NCI-H1436 treated with DMSO at 0.1 percent for 48 hours (cell line): Measurements from ENCODE around the gene GLS.
"Not testable (repeated sequence)": the region's sequence is repeated elsewhere in the genome, so short reads cannot be mapped to it uniquely, and the experiment has no call there.

ENCODE experiments used
- DNase-seq: peaks from one replicate; lab custom pipeline; 2025; lab: John Stamatoyannopoulos, UW

GLS gene

DNA sequence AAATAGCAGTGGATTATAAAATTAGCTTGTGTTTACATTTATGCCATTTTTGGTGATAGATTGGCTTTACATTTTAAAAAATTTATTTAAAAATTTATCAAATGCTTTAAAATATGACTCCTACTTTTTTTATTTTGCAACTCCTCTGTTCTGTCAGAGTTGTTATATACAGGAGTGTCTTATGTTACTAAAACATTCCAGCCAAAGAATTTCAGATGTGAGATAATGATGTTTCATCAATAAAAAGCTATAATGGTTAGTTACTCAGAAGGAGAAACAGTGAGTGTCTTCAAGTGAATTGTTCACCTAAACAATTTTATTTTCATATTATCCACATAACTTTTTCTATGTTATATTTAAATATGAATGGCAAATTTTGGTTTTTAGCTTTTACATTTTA, 52.7 kb downstream of the GLS start:
- DNase-seq = no peak

DNA sequence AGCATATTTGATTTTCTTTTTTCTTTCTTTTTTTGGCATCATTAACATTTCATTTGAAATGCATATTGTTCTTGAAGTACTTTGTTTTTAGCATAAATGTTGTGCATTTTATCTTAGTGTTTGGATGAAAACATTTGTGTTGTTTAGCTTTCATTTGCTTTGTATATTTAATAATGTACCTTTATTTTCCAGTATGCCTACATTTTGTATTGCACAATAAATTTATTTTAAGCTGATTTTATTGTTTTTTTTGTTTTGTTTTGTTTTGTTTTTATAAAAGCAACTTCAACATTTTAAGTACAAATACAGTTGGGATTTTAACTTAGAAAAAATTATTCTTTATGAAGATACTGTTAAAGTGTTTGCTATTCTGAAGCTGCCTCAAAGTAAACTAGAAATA, 54.4 kb downstream of the GLS start:
- no peak for DNase-seq

DNA sequence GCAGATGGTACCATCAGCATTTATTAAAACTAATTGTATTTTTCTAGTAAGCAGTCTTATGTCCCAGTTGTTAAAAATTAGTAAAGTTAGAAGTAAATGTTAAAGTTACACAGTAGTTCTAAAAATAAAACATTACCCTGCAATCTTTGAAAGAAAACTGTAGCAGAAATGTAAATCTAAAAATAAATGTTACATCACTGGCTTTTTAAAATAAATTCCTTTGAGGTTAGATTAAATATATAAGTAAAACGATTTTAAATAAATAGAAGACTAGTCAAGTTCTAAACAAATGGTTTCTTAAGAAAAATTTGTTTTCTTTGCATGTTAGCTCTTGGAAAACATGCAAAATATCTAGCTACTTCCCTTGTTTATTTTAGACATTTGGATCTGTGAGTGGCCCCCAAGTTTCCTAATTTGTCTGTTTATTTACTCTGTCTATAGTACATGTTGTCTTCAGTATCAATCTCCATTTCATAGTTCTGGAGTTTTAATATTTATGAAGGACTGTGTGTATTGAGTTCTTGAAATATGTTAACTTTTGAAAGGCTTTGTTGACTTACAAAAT, 58.2 kb downstream of the GLS start:
- DNase-seq = no peak

DNA sequence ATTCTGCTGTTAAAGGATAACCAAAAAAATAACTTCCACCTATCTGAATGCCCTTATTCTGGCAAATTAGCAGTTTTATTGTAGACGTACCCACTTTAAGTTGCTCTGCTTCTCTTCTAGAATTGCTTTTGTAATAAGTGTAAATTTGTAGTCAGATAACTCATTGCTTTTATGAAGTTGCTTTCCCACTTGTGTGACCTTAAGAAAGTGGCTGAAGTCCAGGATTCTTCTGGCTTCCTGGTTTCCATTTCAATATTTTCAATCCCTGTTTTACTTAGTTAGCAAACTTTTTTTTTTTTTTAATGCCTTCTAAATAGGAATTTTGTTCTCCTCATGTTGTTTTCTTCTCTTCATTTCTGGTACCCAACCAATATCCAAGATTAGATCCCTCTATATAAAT, 59.8 kb downstream of the GLS start:
- DNase-seq = no peak

DNA sequence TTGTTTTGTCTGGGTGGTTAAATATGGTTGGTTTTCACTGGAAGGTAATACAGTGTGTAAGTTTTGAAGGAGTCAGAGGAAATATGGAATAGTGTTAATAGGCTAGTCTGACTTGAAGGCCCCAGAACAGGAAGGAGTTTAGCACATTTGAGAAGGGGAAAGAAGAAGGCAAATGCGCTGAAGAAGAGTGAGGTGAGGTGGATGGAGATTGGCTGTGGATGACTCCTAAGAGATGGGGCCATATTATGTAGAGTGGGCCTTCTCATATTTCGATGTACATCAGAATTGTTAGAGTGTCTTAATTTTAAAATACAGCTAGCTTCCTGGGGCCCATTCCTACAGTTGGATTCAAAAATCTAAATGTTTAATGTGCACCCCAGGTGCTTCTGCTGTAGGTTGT, 61.0 kb downstream of the GLS start:
- DNase-seq = no peak

DNA sequence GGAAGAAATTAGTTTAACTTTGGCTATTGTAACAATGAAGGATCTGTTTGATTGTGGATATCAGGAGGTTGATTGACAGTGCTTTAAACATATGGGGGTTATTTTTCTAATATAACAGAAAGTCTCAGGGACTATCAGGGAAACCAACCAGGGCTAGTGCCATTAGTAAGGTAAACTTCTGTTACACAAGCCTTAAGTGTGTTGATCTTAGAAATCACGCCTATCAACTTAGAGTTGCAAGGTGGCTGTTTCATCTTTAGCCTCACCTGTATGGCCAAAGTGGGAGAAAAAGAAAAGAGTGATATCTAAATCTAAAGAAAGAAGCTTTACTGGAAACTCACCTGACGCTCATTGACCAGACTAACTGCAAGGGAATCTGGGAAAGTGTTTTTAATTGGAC, 62.1 kb downstream of the GLS start:
- no peak for DNase-seq

DNA sequence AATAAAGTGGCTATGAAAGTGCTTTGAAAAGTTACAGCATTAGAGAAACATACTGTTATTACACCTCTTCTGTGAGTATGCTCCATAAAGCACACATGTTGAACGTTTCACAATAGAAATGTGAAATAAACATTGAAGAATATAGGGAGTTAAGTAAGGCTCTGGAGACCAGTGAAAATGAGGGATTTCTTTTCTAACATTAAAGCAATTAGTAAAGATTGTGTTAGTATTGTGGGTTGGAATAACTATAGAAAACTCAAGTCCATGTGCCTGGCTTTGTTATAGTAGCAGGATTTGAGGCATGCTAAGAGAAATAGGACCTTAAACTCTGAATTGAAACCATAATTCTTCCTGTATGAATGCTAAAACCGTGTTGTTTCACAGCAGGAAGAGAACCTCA, 63.1 kb downstream of the GLS start:
- DNase-seq = no peak

DNA sequence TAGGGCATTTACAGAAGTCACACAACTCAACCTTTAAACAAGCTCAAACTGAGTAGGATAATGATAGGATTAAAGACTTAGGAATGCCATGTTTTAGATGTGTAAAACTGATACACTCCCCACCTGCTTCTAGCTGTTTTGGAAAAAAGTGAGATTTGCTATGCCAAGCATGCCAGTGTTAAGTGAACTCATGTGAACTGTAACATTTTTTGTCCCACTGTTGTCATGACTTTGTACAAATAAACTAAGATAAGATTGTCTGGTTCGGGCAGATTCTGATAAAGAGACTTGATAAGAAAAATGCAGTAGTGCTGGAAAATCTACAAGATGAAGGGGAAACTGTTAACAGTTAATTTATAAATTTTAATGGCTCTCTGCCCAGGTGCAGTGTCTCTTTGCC, 66.5 kb downstream of the GLS start:
- DNase-seq = no peak

DNA sequence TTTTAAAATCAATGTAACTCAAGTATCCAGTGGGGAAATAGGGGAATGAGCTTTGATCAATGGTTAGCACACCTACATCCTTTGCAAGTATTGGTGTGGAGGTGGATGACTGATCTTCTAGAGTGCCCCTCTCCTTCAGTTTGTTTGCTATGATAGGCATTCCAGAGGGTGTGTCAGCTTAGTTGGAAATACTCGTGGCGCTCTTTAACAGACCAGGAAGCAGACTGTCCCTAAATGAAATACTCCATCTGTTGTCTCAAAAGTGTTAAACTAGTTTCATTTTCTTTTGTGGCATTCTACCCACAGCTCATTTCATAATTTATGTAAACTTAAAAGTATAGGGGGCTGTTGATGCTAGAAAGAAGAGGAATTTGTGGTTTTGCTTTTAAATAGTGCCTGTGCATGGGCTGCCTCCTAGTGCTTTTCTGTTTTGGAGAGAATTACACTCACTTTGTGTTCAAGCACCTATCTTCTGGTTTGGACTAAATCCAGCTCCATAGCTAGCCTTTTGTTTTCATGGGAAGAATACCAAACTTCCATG, 67.2 kb downstream of the GLS start:
- DNase-seq = no peak

DNA sequence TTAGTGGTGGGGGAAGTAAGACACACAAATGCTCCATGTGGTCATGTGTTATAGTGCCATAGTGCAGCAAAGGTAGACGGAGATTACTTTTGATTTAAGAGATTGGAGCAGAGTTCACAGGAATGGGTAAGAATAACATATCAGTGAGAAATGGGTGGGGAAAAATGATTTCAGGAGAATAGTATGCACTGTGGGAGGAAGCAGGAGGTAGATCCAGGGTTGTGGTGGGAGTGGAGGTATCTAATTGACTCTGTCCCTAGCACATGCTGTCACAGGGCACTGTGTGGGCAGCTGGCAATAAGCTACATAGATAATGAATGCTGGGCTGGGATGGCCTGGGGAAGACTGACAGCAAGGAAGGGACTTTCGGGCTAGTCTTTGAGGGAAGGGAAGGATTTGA, 68.0 kb downstream of the GLS start:
- no peak for DNase-seq

DNA sequence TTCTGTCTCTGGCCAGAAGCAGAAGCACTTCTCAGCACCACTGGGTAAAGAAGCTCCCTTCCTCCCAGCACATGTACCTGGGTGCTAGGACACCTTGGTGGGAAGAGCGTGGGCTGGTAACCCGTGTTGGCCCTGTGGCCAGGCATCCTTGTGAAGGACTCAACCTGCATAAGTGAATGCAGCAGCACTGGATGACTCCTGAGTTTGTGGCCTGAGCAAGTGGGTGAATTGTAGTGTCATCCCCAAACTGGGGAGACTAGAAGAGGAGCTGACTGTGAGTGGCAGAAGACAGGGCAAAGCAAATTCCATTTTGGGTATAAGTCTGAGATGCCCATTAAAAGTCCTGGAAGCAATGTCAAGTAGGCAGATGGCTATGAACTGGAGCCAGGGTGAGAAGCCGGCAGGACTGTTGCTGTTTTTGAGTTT, 70.0 kb downstream of the GLS start:
- no peak for DNase-seq

DNA sequence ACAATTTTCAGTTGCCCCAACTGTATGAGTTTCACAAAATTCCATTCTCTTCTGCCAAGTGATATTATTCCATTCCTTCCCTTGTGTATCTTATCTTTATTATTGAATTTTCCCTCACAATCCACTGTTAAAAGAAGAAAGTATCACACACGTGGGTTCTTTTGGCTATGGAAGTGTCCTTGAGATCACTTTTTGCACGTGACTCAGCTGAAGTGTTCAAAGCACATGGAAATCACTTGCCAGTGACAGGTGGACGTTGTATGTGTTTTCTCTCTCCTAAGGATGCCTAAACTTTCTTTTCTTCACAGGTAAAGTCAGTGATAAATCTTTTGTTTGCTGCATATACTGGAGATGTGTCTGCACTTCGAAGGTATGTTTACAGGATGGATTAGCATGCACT, 72.6 kb downstream of the GLS start:
- no peak for DNase-seq

DNA sequence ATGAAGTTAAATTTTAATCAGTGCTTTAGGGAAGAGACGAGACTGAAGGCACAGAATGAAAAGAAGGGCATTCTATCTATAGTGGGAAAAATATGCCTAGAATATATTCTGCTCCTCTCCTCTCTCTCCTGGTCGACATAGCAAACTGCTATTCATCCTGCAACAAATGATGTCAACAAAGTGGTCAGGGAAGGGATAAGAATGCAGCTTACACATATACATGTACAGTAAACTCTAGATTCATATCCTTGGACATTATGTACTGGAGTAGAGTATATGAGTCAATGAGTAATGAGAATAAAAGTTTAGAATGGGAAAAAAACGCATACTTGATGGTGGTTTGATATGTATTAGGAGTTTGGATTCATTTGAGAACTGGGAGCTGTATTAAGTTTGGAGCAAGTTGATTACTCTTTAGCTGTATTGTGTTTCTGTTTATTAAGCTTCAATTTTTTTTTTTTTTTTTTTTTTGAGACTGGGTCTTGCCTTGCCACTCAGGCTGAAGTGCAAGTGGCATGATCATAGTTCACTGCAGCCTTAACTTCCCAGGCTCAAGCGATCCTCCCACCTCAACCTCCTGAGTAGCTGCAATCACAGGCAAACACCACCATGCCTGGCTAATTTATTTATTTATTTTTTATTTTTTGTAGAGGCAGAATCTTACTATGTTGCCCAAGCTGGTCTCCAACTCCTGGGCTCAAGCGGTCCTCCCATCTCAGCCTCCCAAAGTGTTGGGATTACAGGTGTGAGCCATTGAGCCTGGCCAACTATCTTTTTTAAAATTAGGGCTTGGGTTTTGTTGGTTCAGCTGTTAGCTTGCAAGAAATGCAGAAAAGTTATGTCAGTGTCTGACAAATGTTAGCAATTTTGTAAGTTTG, 79.5 kb downstream of the GLS start:
- no peak for DNase-seq

DNA sequence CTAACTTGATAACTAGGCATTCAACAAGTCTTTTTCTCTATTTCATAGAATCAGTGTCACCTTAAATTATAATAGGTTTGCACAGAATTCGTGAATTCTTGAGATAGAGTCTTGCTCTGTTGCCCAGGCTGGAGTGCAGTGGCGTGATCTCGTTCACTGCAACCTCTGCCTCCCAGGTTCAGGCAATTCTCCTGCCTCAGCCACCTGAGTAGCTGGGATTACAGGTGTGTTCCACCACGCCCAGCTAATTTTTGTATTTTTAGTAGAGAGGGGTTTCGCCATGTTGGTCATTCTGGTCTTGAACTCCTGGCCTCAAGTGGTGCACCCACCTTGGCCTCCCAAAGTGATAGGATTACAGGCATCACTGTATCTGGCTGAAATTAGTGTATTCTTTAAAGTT, 80.5 kb downstream of the GLS start:
- not testable (repeated sequence) for DNase-seq

DNA sequence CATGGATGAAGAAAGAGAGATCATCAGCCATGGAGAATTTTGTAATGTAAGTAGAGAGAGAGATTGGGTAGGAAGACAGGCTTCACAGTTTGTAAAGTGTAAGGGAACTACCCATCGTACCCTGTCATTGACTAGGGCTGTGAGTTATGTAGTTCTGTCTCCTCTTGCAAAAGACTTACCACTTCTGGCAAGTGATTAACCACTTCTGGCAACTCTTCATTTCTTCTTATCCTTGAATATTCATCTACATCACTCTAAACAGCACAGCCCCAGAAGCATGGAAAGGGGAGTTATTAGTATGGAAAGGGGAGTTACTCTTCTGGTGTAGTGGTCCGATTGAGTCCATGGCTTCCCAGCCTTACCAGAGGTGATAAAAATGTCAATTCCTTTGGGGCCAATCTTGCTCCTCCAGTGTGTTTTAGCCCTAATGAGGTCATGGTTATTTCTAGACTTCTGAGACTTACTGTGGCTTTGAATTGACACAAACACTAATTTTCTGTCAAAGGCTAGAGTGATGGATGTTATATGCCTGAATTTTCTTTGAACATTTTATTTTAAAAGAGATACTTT, 81.4 kb downstream of the GLS start:
- DNase-seq = no peak

DNA sequence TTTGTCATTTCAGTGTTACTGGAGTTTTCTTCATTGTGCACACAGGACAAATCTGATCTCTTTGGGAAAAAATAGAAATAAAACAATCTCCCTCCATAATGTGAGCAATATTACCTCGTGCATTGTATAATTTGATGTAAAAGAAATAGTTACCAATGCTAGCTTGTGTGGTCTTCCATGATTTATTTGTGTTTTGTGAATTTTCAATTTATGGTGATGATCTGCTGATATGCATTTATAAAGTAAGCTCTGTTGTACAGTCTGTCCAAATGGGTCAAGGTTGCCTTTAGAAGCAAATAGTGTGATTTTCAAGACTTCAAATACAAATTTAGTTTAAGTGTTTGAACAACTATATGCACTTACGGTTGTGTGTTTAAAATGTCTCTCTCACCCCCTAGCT, 82.5 kb downstream of the GLS start:
- DNase-seq = no peak

DNA sequence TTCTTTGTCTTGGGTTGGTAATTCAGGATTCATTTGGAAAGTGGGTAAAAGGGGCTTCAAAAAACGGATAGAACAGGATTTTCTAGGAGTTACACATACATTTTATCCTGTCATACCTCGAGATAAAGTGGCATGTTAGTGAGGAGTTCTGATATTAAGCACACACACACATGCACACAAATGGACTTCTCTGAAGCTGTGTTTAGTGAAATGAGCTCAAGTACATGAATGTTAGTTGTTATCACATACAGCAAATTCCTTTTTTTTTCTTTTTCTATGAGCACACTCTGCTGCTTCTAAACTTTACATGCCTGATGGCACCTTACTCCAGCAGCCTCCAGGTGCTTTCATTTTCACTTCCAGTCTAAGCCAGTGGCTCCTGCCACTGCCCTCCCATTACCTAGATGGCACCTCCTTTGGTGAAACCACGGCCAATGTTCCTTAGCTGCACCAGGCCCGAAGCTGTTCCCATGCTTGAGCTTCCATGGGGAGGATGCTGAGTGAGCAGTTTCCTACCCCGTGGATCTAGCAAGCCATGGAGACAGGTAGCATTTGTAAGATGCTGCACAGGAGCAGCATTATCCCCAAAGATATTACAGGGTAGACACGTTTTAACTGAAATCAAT, 83.7 kb downstream of the GLS start:
- DNase-seq = no peak

DNA sequence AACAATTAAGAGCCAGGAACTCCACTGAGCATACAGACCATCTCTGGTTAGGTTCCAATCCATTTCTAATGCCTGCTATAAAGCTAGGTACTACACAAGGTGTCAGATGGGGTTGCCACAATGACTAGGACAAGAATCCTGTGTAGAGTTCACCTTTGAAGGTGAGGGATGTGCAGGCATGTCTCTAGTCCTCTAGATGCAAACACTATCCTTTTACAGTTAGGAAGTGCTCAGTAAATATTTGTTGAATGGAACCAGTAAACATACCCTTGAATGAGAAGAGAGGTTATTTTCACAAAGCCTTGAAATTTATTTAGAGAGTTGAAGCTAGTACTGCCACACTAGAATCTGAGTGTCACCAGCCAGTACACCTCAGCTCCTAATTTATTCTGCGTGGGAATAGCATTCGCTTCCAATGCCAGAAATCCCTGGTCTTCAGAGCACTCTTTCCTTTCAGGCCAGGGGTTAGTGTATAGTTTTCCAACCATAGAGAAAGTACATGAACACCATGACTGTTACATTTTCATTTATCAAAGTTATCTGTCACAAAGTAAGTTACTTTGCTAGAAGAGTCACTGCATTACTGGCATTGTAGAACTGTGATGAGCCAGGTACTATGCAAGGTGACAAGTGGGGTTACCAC, 85.1 kb downstream of the GLS start:
- DNase-seq = no peak

DNA sequence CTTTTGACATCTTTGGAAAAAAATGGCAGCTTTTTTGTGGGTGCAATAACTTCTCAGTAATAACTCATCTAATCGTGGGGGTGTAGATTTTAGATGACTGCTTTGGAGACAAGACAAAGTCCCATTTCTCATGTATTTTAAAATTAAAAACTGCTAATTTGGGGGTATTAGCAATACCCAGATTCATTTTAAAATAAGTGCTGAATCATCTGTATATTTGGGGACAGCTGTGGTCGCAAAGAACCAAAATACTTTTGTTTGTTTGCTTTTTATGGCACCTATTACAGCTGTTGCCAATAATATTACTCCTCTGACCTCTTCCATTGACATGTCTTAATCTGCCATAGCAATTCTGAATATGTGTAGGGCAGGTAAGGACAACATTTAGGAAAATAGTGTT, 87.9 kb downstream of the GLS start:
- DNase-seq = no peak

DNA sequence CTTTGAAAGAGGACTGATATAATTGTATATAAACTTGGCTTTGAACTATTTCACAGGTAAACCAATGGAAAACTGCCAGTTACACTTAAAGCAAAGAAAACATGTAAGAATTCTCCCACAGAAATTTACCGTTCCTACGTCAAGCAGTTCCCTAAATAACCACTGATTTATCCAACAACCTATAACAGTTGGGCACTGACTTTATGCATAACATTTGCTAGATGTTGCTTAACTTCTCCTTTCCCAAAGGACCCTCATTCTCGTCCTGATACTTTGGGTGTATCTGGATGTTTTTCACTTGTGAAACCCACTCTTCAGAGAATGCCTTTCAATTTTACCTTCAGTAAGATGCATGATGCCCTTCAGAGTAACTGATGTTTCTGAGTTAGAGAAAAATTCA, 89.5 kb downstream of the GLS start:
- DNase-seq = no peak

DNA sequence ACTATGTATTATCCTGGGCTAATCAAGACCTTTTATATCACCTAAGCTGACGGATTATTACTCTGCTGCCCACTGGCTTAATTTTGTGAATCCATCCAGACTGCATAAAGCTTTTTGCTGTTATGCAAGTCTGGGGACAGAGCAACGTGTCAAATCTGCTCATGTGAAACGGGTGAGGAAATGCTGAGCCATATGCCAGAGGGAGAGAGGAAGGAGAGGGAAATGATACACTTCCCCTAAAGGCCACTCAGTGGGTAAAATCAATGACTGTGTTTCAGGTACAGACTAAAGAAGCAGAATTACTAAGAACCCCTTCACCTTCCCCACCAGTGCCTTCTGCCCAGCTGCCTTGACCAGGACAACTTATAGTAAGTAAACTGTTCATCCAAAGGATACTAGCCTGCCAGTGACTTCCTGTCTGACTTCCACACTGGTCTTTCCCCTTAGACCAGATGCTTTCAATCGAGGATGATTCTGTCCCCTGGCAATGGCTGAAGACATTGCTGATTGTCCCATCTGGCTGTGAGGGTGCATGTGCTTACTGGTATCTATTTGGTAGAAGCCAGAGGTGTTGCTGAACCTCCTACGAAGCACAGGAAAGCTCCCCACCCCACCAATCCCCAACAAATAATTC, 90.4 kb downstream of the GLS start:
- no peak for DNase-seq

DNA sequence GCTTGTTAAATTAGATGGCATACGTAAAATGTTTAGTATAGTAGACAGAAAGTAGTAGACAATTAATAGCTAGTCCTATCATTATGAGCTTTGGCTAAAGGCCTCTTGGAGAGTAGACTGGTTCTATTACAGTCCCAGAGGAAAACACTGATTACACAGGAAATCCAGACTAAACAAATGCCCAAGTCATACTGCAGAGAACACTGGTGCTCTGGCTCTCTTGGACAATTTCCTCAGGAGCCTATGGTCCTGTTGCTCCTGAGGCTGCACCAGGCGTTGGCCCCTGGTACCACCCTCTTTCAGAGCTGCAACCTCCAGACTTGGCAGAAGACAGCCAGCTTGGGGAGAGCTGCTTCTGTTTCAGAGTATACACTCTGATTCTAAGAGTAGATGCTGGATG, 91.6 kb downstream of the GLS start:
- DNase-seq = no peak
